ENCODE data around the gene DIAPH2.

DIAPH2 gene

GRCh38 chrX:97284531-97284930 lies 599.9 kb downstream of the DIAPH2 start:
- no peak for DNase-seq (ENCODE audit: low read depth in 4 of 4, low spot score in 1 of 4)

- DNase-seq (ENCODE audit: low read depth in 4 of 4, low spot score in 1 of 4): no peak
Observed at GRCh38 chrX:97290199-97290598, 605.6 kb downstream of the DIAPH2 start.

- no peak for DNase-seq (ENCODE audit: low read depth in 4 of 4, low spot score in 1 of 4)
Observed at GRCh38 chrX:97294041-97294440, 609.4 kb downstream of the DIAPH2 start.

GRCh38 chrX:97295954-97296353 lies 611.3 kb downstream of the DIAPH2 start:
- DNase-seq (ENCODE audit: low read depth in 4 of 4, low spot score in 1 of 4): no peak

- no peak for DNase-seq (ENCODE audit: low read depth in 4 of 4, low spot score in 1 of 4)
Observed at GRCh38 chrX:97306771-97307470, 622.3 kb downstream of the DIAPH2 start.

GRCh38 chrX:97308171-97308570 lies 623.5 kb downstream of the DIAPH2 start:
- no peak for DNase-seq (ENCODE audit: low read depth in 4 of 4, low spot score in 1 of 4)

- no peak for DNase-seq (ENCODE audit: low read depth in 4 of 4, low spot score in 1 of 4)
Observed at GRCh38 chrX:97309487-97310116, 625.0 kb downstream of the DIAPH2 start.

GRCh38 chrX:97310373-97310772 lies 625.7 kb downstream of the DIAPH2 start:
- DNase-seq (ENCODE audit: low read depth in 4 of 4, low spot score in 1 of 4): no peak

- DNase-seq (ENCODE audit: low read depth in 4 of 4, low spot score in 1 of 4): no peak
Observed at GRCh38 chrX:97311066-97311778, 626.6 kb downstream of the DIAPH2 start.

GRCh38 chrX:97314345-97314744 lies 629.7 kb downstream of the DIAPH2 start:
- DNase-seq (ENCODE audit: low read depth in 4 of 4, low spot score in 1 of 4): no peak

- DNase-seq (ENCODE audit: low read depth in 4 of 4, low spot score in 1 of 4): no peak
Observed at GRCh38 chrX:97315939-97316338, 631.3 kb downstream of the DIAPH2 start.

GRCh38 chrX:97320305-97320704 lies 635.7 kb downstream of the DIAPH2 start:
- no peak for DNase-seq (ENCODE audit: low read depth in 4 of 4, low spot score in 1 of 4)

- no peak for DNase-seq (ENCODE audit: low read depth in 4 of 4, low spot score in 1 of 4)
Observed at GRCh38 chrX:97322401-97322800, 637.8 kb downstream of the DIAPH2 start.

- DNase-seq (ENCODE audit: low read depth in 4 of 4, low spot score in 1 of 4): no peak
Observed at GRCh38 chrX:97326456-97326855, 641.8 kb downstream of the DIAPH2 start.

GRCh38 chrX:97328853-97329390 lies 644.3 kb downstream of the DIAPH2 start:
- no peak for DNase-seq (ENCODE audit: low read depth in 4 of 4, low spot score in 1 of 4)

GRCh38 chrX:97330151-97330550 lies 645.5 kb downstream of the DIAPH2 start:
- no peak for DNase-seq (ENCODE audit: low read depth in 4 of 4, low spot score in 1 of 4)

- DNase-seq (ENCODE audit: low read depth in 4 of 4, low spot score in 1 of 4): no peak
Observed at GRCh38 chrX:97332963-97333362, 648.3 kb downstream of the DIAPH2 start.

GRCh38 chrX:97334850-97335249 lies 650.2 kb downstream of the DIAPH2 start:
- no peak for DNase-seq (ENCODE audit: low read depth in 4 of 4, low spot score in 1 of 4)

- no peak for DNase-seq (ENCODE audit: low read depth in 4 of 4, low spot score in 1 of 4)
Observed at GRCh38 chrX:97344724-97345123, 660.1 kb downstream of the DIAPH2 start.

- no peak for DNase-seq (ENCODE audit: low read depth in 4 of 4, low spot score in 1 of 4)
Observed at GRCh38 chrX:97358941-97359340, 674.3 kb downstream of the DIAPH2 start.

GRCh38 chrX:97363843-97364242 lies 679.2 kb downstream of the DIAPH2 start:
- DNase-seq (ENCODE audit: low read depth in 4 of 4, low spot score in 1 of 4): no peak

GRCh38 chrX:97366237-97366636 lies 681.6 kb downstream of the DIAPH2 start:
- no peak for DNase-seq (ENCODE audit: low read depth in 4 of 4, low spot score in 1 of 4)

Measured in stimulated activated CD4-positive, alpha-beta T cell treated with anti-CD3 and anti-CD28 coated beads, Interleukin-1b, Interleukin-23, amount 100 ng/mL, for 24 hours (primary cell).